Measurements from ENCODE around the gene PTPRCAP.

The PTPRCAP gene

DNA sequence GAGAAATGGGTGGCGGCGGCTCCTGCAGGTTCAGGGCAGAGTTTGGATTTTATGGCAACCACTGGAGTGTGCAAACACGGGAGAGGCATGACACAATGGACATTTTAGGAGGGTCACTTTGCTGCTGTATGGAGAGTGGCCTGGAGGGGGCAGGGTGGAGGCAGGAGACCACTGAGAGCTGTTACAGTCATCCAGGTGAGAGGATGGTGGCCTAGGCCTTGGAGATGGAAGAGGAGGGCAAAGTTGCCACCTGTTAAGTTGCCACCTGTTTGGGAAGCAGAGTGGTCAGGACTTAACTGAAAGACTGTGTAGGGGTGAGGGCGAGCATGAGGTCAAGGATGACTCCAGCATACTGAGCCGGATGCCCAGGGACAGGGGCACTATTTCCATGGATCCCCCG, 48.0 kb downstream of the PTPRCAP start:
- intact Hi-C loops (cut with DNase I; ENCODE audit: low total_unique reads) = no loop called here
- no peak for DNase-seq
- Histone ChIP-seq H3K4me3 (no peak overlapping the region), H3K9me3 (no peaks in the 10 kb centered on the region), H3K4me1 (peaks cover 0 to 30% (median 26%) of the 10 kb centered on the region in 4 donors), H3K27me3 (no peaks in the 10 kb centered on the region), H3K27ac (no peak overlapping the region), H3K36me3 (peaks cover 0 to 12% (median 0%) of the 10 kb centered on the region in 3 donors)
- TF ChIP-seq, protein P1, sequence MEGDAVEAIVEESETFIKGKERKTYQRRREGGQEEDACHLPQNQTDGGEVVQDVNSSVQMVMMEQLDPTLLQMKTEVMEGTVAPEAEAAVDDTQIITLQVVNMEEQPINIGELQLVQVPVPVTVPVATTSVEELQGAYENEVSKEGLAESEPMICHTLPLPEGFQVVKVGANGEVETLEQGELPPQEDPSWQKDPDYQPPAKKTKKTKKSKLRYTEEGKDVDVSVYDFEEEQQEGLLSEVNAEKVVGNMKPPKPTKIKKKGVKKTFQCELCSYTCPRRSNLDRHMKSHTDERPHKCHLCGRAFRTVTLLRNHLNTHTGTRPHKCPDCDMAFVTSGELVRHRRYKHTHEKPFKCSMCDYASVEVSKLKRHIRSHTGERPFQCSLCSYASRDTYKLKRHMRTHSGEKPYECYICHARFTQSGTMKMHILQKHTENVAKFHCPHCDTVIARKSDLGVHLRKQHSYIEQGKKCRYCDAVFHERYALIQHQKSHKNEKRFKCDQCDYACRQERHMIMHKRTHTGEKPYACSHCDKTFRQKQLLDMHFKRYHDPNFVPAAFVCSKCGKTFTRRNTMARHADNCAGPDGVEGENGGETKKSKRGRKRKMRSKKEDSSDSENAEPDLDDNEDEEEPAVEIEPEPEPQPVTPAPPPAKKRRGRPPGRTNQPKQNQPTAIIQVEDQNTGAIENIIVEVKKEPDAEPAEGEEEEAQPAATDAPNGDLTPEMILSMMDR (IDR thresholded peaks at IDR 0.05) = peak; percentile 38 to 39

DNA sequence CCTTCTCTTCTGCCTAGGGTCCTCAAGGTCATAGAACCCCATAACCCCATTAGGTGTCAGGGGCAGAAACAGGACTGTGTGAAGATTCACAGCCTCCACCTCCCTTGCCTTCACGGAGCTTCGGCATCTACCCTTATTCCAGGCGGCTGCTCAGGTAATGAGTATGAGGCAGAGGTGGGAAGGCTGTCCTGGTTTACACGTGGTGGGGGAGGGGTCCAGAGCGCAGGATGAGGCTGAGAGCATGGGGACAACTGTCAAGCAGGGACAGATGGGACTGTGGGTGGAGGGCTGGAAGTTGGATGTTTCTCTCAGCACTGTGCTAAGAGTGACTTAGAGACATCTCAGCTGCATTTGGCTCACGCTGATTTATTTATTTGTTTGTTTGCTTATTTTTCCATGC, 50.0 kb downstream of the PTPRCAP start:
- Histone ChIP-seq H3K4me3 (no peak overlapping the region), H3K27ac (no peak overlapping the region), H3K9me3 (no peaks in the 10 kb centered on the region), H3K27me3 (no peaks in the 10 kb centered on the region), H3K36me3 (no peaks in the 10 kb centered on the region), H3K4me1 (peaks cover 0 to 27% (median 21%) of the 10 kb centered on the region in 4 donors)
- DNase-seq = no peak
- TF ChIP-seq, protein P1 (IDR thresholded peaks at IDR 0.05) = no peak
- intact Hi-C loops (cut with DNase I; ENCODE audit: low total_unique reads) = no loop called here

GRCh38 chr11:67387069-67387468, 50.4 kb downstream of the PTPRCAP start:
- Histone ChIP-seq H3K36me3 (no peaks in the 10 kb centered on the region), H3K27me3 (no peaks in the 10 kb centered on the region), H3K9me3 (no peaks in the 10 kb centered on the region), H3K4me3 (no peak overlapping the region), H3K4me1 (peaks cover 0 to 23% (median 19%) of the 10 kb centered on the region in 4 donors), H3K27ac (no peak overlapping the region)
- no peak for DNase-seq
- intact Hi-C loops (cut with DNase I; ENCODE audit: low total_unique reads) = no loop called here
- TF ChIP-seq, protein P1 (IDR thresholded peaks at IDR 0.05) = no peak

Data from tibial artery (tissue), 4 donors.